Subcutaneous abdominal adipose tissue (tissue), 5 donors: ENCODE data around the gene SPNS2.

Source experiments
- H3K27ac ChIP-seq: one replicate; pipeline ENCODE4 v1.7.0; 2013; ENCODE audit warnings: low read depth, mild to moderate bottlenecking, inconsistent platforms, low read length, moderate library complexity
- H3K27me3 ChIP-seq, 5 donors: one replicate each; pipeline ENCODE4 v1.7.0; 2013; ENCODE audit warnings: low read length in 5 of 5, inconsistent platforms in 1 of 5; ENCODE audit not compliant: control insufficient read depth in 5 of 5, insufficient read depth in 4 of 5
- H3K36me3 ChIP-seq, 5 donors: one replicate each; pipeline ENCODE4 v1.7.0; 2013; ENCODE audit warnings: low read length in 5 of 5; ENCODE audit not compliant: control insufficient read depth in 5 of 5, insufficient read depth in 5 of 5
- H3K4me1 ChIP-seq, 5 donors: one replicate each; pipeline ENCODE4 v1.7.0; 2013; ENCODE audit warnings: low read length in 5 of 5, mild to moderate bottlenecking in 3 of 5, moderate library complexity in 1 of 5; ENCODE audit not compliant: control insufficient read depth in 5 of 5, insufficient read depth in 5 of 5
- H3K4me3 ChIP-seq, 5 donors: one replicate each; pipeline ENCODE4 v1.7.0; 2013; ENCODE audit warnings: low read length in 5 of 5, low read depth in 1 of 5
- H3K9ac ChIP-seq, 5 donors: one replicate each; pipeline ENCODE4 v1.7.0; 2013; ENCODE audit warnings: low read length in 5 of 5, mild to moderate bottlenecking in 4 of 5, moderate library complexity in 3 of 5
- H3K9me3 ChIP-seq, 5 donors: one replicate each; pipeline ENCODE4 v1.7.0; 2013; ENCODE audit warnings: low read length in 5 of 5; ENCODE audit not compliant: control insufficient read depth in 5 of 5
- donor health status: healthy.
- donor health status: healthy.
- donor health status: healthy.
- donor health status: healthy.
- donor health status: healthy.

Gene SPNS2

GRCh38 chr17:4504188-4504587, 5.5 kb downstream of the SPNS2 start:
- Histone ChIP-seq H3K27ac (peak overlapping the region; percentile 9), H3K4me1 (peaks cover 9 to 94% (median 51%) of the 10 kb centered on the region in 5 donors), H3K27me3 (peaks cover 6 to 37% (median 34%) of the 10 kb centered on the region in 5 donors), H3K4me3 (no peak overlapping the region), H3K9me3 (no peaks in the 10 kb centered on the region), H3K9ac (no peak overlapping the region), H3K36me3 (no peaks in the 10 kb centered on the region)

GRCh38 chr17:4505187-4505586, 6.5 kb downstream of the SPNS2 start:
- H3K4me3 ChIP-seq = no peak overlapping the region
- H3K9me3 ChIP-seq = no peaks in the 10 kb centered on the region
- H3K36me3 ChIP-seq = no peaks in the 10 kb centered on the region
- peaks cover 7 to 94% (median 51%) of the 10 kb centered on the region in 5 donors for H3K4me1 ChIP-seq
- peak overlapping the region; percentile 9 for H3K27ac ChIP-seq
- H3K9ac ChIP-seq = peak overlapping the region in 1 of 5 donors; percentile 6
- H3K27me3 ChIP-seq = peaks cover 6 to 28% (median 28%) of the 10 kb centered on the region in 5 donors

DNA sequence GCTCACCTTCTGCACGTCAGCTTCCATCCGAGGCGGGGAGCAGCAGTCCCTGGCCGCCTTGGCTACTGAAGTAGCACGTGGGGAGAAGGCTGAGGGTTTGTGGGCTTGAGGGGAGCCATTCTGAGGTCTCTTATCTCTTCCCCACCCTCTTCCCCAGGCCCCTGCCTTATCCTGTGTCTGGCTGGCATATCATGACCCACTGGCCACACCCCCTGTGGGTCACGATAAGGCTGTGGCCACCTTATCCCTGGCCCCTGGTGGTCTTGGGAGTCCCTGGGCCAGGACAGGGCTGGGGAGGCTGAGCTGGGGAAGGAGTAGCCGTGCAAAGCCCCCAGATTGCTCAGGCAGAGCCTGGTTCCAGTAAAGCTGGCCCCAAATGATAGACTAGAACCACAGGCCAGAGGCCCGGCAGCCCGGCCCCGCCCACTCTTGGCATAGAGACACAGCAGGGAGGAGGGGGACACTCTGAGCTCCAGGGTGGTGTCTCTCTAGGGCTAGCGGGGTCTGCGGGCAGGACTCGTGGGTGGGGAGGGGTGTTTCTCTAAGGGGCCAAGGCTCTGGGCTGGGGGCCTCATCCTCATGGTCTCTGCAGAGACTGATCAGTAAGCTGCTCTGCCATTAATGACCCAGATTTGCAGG, 7.6 kb downstream of the SPNS2 start:
- Histone ChIP-seq H3K27me3 (peaks cover 0 to 20% (median 17%) of the 10 kb centered on the region in 5 donors), H3K4me1 (peaks cover 9 to 94% (median 56%) of the 10 kb centered on the region in 5 donors), H3K4me3 (no peak overlapping the region), H3K27ac (no peak overlapping the region), H3K9me3 (no peaks in the 10 kb centered on the region), H3K9ac (no peak overlapping the region), H3K36me3 (no peaks in the 10 kb centered on the region)

GRCh38 chr17:4506892-4507291, 8.2 kb downstream of the SPNS2 start:
- Histone ChIP-seq H3K27ac (no peak overlapping the region), H3K27me3 (peaks cover 0 to 16% (median 14%) of the 10 kb centered on the region in 5 donors), H3K4me1 (peaks cover 9 to 95% (median 57%) of the 10 kb centered on the region in 5 donors), H3K36me3 (no peaks in the 10 kb centered on the region), H3K9me3 (no peaks in the 10 kb centered on the region), H3K9ac (peak overlapping the region in 1 of 5 donors; percentile 33), H3K4me3 (no peak overlapping the region)

DNA sequence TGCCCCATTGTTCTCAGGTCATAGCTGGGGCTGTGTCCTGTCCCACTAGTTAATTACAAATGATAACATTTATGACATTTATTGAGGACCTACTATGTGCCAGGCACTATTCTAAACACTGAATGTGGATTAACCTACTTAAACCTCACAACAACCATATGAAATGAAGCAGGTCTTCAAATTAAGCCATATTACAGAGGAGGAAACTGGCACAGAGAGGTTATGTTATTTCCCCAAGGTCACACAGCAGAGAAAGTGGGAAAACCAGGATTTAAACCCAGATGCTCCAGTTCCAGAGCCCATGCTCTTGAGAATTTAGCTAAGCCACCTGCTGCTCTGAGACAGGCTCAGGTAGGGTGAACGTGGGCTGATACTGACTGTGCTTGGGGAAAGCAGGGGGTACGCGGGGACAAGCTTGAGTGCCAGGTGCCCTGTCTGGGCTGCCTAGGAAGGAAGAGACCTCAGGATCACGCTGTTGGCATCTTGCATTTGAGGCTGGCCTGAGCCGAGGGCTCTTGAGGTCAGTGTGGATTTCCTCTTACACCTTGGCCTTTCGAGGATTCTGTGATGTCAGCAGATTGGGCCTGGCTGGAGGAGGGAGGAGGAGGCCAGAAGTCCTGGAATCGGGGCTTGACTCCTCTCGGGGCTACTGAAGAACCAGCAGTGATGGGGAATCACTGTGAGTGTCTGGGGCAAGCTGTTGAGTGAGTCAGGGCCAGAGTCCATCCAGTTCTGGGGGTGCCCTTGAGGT, 8.9 kb downstream of the SPNS2 start:
- no peak overlapping the region for H3K4me3 ChIP-seq
- H3K4me1 ChIP-seq = peaks cover 9 to 99% (median 57%) of the 10 kb centered on the region in 5 donors
- H3K36me3 ChIP-seq = no peaks in the 10 kb centered on the region
- no peaks in the 10 kb centered on the region for H3K9me3 ChIP-seq
- H3K27ac ChIP-seq = no peak overlapping the region
- H3K9ac ChIP-seq = peak overlapping the region in 1 of 5 donors; percentile 33
- H3K27me3 ChIP-seq = peaks cover 0 to 12% (median 11%) of the 10 kb centered on the region in 5 donors

GRCh38 chr17:4508207-4508606, 9.5 kb downstream of the SPNS2 start:
- Histone ChIP-seq H3K36me3 (no peaks in the 10 kb centered on the region), H3K27ac (peak overlapping the region; percentile 58), H3K9ac (peak overlapping the region in 1 of 5 donors; percentile 58), H3K4me1 (peaks cover 8 to 98% (median 57%) of the 10 kb centered on the region in 5 donors), H3K9me3 (no peaks in the 10 kb centered on the region), H3K4me3 (no peak overlapping the region), H3K27me3 (peaks cover 0 to 11% (median 7%) of the 10 kb centered on the region in 5 donors)

- Histone ChIP-seq H3K27ac (peak overlapping the region; percentile 58), H3K27me3 (peaks cover 0 to 3% (median 0%) of the 10 kb centered on the region in 5 donors), H3K4me3 (peak overlapping the region in 1 of 5 donors; percentile 24), H3K36me3 (no peaks in the 10 kb centered on the region), H3K9me3 (no peaks in the 10 kb centered on the region), H3K4me1 (peaks cover 8 to 86% (median 57%) of the 10 kb centered on the region in 5 donors), H3K9ac (peak overlapping the region in 2 of 5 donors; percentile 48 to 58)
These were observed 10.7 kb downstream of the SPNS2 start for GRCh38 chr17:4509401-4509800.

DNA sequence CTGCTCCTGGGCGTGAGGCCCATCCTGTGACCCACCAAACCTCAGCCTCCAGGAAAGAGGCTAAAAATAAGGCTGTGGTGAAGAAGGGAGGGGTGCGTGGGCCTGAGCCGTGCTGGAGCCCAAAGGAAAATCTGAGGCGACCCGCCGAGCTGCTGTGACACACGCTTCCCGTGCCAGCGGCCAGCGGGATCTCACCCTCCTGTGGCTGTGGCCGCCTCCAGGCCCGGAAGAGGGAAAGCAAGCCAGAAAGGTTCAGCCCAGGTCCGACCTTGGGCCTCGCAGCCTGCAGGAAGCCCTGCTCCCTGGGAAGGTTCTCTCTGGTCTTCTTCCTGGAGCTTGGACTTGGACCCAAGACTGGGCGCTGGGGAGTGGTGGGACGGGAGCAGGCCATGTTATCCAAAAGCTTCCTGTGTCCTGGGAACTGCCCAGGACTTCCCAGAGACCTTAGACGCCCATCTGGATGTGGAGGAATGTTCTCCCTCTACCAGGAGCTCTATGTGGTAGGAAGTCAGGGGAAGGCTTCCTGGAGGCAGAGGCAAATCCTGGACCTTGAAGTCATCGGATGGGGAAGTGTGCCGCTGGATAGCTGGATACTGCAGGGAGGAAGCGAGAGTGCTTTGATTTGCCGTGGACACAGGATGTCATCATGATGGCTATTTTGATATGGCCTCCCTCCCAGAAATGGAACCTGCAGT, 11.4 kb downstream of the SPNS2 start:
- Histone ChIP-seq H3K36me3 (no peaks in the 10 kb centered on the region), H3K4me1 (peaks cover 3 to 79% (median 54%) of the 10 kb centered on the region in 5 donors), H3K27me3 (peaks cover 0 to 3% (median 0%) of the 10 kb centered on the region in 5 donors), H3K4me3 (peak overlapping the region in 1 of 5 donors; percentile 24), H3K27ac (peak overlapping the region; percentile 58), H3K9me3 (no peaks in the 10 kb centered on the region), H3K9ac (peak overlapping the region in 1 of 5 donors; percentile 58)

- Histone ChIP-seq H3K4me3 (no peak overlapping the region), H3K27ac (peak overlapping the region; percentile 37), H3K9ac (peak overlapping the region in 1 of 5 donors; percentile 39), H3K27me3 (peaks cover 0 to 3% (median 0%) of the 10 kb centered on the region in 5 donors), H3K36me3 (no peaks in the 10 kb centered on the region), H3K4me1 (peaks cover 3 to 74% (median 49%) of the 10 kb centered on the region in 5 donors), H3K9me3 (no peaks in the 10 kb centered on the region)
These were observed 11.9 kb downstream of the SPNS2 start for GRCh38 chr17:4510618-4510941.
